GM12875 (cell line): ENCODE results near the gene ATP8A2.

Source experiments
- H3K4me3 ChIP-seq: one replicate; pipeline ENCODE4 v1.5.1; 2011; ENCODE audit warnings: low read depth, low read length, control low read depth
- CTCF ChIP-seq: IDR thresholded peaks from 2 replicates; pipeline ENCODE4 v1.5.1; 2011; ENCODE audit warnings: low read depth, mild to moderate bottlenecking, control low read depth, inconsistent platforms, low read length, moderate library complexity, borderline replicate concordance; ENCODE audit not compliant: insufficient read depth

The ATP8A2 gene

GRCh38 chr13:25977216-25977615, 605.4 kb downstream of the ATP8A2 start:
- TF ChIP-seq CTCF: no peak
- no peak overlapping the region for H3K4me3 ChIP-seq

- no peak for TF ChIP-seq CTCF
- no peak overlapping the region for H3K4me3 ChIP-seq
Observed at GRCh38 chr13:25977671-25978070, 605.9 kb downstream of the ATP8A2 start.

GRCh38 chr13:25978961-25979360, 607.2 kb downstream of the ATP8A2 start:
- no peak for TF ChIP-seq CTCF

GRCh38 chr13:25979371-25979770, 607.6 kb downstream of the ATP8A2 start:
- no peak for TF ChIP-seq CTCF
- H3K4me3 ChIP-seq: no peak overlapping the region

More at GRCh38 chr13:25978961-25979360, 607.2 kb downstream of the ATP8A2 start:
- no peak overlapping the region for H3K4me3 ChIP-seq

- no peak overlapping the region for H3K4me3 ChIP-seq
- 0 out of 2 replicates have a peak, but pooled peaks have one; percentile 5 for TF ChIP-seq CTCF
Observed at GRCh38 chr13:25980255-25980654, 608.5 kb downstream of the ATP8A2 start.

- H3K4me3 ChIP-seq: no peak overlapping the region
- TF ChIP-seq CTCF: no peak
Observed at GRCh38 chr13:25981060-25981459, 609.3 kb downstream of the ATP8A2 start.

- no peak for TF ChIP-seq CTCF
- H3K4me3 ChIP-seq: no peak overlapping the region
Observed at GRCh38 chr13:25982907-25983306, 611.1 kb downstream of the ATP8A2 start.
